ENCODE measurements around the gene IL10RA.

The IL10RA gene

DNA sequence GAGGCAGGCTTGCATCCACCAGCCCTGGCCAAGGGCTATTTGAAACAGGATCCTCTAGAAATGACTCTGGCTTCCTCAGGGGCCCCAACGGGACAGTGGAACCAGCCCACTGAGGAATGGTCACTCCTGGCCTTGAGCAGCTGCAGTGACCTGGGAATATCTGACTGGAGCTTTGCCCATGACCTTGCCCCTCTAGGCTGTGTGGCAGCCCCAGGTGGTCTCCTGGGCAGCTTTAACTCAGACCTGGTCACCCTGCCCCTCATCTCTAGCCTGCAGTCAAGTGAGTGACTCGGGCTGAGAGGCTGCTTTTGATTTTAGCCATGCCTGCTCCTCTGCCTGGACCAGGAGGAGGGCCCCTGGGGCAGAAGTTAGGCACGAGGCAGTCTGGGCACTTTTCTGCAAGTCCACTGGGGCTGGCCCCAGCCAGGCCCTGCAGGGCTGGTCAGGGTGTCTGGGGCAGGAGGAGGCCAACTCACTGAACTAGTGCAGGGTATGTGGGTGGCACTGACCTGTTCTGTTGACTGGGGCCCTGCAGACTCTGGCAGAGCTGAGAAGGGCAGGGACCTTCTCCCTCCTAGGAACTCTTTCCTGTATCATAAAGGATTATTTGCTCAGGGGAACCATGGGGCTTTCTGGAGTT, 13.3 kb downstream of the IL10RA start:
- no peak overlapping the region for H3K4me3 ChIP-seq (ENCODE audit: low read depth, low read length)
- TF ChIP-seq, protein P1, sequence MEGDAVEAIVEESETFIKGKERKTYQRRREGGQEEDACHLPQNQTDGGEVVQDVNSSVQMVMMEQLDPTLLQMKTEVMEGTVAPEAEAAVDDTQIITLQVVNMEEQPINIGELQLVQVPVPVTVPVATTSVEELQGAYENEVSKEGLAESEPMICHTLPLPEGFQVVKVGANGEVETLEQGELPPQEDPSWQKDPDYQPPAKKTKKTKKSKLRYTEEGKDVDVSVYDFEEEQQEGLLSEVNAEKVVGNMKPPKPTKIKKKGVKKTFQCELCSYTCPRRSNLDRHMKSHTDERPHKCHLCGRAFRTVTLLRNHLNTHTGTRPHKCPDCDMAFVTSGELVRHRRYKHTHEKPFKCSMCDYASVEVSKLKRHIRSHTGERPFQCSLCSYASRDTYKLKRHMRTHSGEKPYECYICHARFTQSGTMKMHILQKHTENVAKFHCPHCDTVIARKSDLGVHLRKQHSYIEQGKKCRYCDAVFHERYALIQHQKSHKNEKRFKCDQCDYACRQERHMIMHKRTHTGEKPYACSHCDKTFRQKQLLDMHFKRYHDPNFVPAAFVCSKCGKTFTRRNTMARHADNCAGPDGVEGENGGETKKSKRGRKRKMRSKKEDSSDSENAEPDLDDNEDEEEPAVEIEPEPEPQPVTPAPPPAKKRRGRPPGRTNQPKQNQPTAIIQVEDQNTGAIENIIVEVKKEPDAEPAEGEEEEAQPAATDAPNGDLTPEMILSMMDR (IDR thresholded peaks at IDR 0.05; ENCODE audit: low read depth, low read length, missing control alignments) = no peak
- no peak for DNase-seq (ENCODE audit: low read depth)

DNA sequence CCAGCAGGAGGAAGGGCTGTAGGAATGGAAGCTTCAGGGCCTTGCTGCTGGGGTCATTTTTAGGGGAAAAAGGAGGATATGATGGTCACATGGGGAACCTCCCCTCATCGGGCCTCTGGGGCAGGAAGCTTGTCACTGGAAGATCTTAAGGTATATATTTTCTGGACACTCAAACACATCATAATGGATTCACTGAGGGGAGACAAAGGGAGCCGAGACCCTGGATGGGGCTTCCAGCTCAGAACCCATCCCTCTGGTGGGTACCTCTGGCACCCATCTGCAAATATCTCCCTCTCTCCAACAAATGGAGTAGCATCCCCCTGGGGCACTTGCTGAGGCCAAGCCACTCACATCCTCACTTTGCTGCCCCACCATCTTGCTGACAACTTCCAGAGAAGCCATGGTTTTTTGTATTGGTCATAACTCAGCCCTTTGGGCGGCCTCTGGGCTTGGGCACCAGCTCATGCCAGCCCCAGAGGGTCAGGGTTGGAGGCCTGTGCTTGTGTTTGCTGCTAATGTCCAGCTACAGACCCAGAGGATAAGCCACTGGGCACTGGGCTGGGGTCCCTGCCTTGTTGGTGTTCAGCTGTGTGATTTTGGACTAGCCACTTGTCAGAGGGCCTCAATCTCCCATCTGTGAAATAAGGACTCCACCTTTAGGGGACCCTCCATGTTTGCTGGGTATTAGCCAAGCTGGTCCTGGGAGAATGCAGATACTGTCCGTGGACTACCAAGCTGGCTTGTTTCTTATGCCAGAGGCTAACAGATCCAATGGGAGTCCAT, 14.1 kb downstream of the IL10RA start:
- DNase-seq (ENCODE audit: low read depth) = no peak
- no peak overlapping the region for H3K4me3 ChIP-seq (ENCODE audit: low read depth, low read length)
- TF ChIP-seq, protein P1 (IDR thresholded peaks at IDR 0.05; ENCODE audit: low read depth, low read length, missing control alignments) = no peak

DNA sequence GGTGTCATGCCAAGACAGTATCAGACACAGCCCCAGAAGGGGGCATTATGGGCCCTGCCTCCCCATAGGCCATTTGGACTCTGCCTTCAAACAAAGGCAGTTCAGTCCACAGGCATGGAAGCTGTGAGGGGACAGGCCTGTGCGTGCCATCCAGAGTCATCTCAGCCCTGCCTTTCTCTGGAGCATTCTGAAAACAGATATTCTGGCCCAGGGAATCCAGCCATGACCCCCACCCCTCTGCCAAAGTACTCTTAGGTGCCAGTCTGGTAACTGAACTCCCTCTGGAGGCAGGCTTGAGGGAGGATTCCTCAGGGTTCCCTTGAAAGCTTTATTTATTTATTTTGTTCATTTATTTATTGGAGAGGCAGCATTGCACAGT, 14.6 kb downstream of the IL10RA start:
- no peak for DNase-seq (ENCODE audit: low read depth)
- TF ChIP-seq, protein P1 (IDR thresholded peaks at IDR 0.05; ENCODE audit: low read depth, low read length, missing control alignments) = no peak
- H3K4me3 ChIP-seq (ENCODE audit: low read depth, low read length) = no peak overlapping the region

DNA sequence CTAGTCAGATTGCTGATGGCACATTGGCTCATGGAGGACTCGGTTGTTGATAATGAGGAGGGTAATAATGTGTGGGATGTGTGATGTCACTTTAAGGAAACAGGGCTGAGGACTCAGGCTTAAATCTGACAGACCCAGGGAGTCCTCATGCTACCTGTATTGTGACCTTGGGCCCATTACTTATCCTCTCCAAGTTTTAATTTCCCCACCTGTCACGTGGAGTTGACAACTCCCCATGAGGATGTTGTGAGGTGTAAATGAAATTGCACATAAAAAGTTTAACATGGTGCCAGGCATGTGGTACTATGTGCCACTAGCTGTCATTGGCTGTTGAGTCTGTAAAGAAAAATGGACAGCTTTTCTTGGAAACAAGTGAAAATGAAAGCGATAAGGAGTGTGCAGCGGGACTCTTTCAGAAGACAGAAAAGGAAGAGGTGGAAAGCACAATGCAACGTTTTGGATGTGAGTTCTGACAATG, 15.3 kb downstream of the IL10RA start:
- DNase-seq (ENCODE audit: low read depth) = no peak
- H3K4me3 ChIP-seq (ENCODE audit: low read depth, low read length) = no peak overlapping the region
- TF ChIP-seq, protein P1 (IDR thresholded peaks at IDR 0.05; ENCODE audit: low read depth, low read length, missing control alignments) = no peak

DNA sequence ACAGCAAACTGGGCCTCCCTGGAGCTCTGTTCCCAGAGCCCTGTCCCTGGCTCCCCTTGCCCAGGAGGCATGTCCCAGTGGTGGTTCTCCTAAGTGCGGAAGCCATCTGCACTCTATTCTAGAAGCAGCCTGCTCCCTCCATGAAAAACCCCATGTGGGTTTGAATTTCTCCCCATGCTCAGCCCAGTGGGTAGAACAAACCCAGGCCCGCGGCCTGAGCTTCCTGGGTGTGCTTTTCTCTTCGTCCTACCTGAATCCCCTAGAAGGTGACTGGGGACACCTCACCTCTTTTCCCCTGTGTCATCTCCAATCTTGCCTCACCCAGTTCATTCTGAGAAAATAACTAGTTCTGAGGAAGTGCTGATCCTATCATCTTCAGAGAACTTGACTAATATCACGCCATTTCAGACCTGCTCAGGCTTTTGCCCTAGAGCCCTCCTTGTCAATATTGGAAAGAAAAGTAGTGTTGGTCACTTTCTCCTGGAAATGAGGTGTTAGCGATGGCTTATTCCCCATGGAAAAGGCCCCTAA, 15.9 kb downstream of the IL10RA start:
- TF ChIP-seq, protein P1 (IDR thresholded peaks at IDR 0.05; ENCODE audit: low read depth, low read length, missing control alignments) = no peak
- DNase-seq (ENCODE audit: low read depth) = no peak
- H3K4me3 ChIP-seq (ENCODE audit: low read depth, low read length) = no peak overlapping the region

DNA sequence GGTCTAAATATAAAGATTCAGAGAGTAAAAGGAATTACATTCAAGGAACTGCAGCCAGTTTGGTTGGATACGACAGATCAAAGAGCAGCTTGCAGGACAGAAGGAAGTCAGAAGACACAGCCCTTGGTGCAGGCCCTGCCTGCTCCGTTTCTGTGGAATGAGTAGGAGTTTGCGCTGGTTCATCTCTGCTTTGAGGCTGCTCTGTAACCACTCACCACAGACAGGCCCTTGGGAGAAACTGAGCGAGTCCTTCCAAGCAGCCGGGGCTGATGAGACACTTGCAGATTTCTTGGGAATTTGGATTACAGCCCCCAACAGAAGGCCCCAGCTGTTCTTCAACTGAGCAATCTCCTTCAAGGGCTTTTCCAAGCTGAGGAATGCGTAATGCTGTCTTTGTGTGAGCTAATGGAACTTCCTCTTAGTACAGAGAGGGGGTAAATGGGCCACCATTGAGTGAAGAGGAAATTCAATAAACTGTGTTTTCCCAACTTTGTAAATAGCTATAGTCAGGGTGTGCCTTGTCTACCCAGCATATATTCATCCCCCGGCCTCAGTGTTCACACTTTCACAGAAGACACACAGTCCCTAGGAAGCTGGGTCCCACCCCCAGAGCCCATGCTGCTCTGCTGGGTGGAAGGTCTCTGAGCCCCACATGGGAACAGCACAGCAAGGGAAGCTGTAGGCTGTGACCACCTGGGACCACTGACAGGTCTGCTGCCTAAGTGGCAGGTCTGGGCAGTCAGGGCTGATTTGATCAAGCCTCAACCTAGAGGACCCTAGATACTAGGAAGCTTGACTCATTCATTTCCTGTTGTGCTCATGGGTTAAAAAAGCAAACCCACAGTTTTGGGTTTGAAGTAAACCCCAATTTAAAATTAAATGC, 16.6 kb downstream of the IL10RA start:
- TF ChIP-seq, protein P1 (IDR thresholded peaks at IDR 0.05; ENCODE audit: low read depth, low read length, missing control alignments) = no peak
- DNase-seq (ENCODE audit: low read depth) = no peak
- H3K4me3 ChIP-seq (ENCODE audit: low read depth, low read length) = no peak overlapping the region

Data from GM12864 (cell line).